NCI-H1417 (cell line): ENCODE measurements around the gene DAAM2.
A peak's percentile ranks its signal among the peaks of the same experiment; 100 is the strongest.

Source experiments
- DNase-seq, 3 experiments: peaks; one replicate each; lab custom pipeline; 2025; lab: John Stamatoyannopoulos, UW

The DAAM2 gene

GRCh38 chr6:39887692-39888450, 95.7 kb downstream of the DAAM2 start:
- no peak for DNase-seq

DNA sequence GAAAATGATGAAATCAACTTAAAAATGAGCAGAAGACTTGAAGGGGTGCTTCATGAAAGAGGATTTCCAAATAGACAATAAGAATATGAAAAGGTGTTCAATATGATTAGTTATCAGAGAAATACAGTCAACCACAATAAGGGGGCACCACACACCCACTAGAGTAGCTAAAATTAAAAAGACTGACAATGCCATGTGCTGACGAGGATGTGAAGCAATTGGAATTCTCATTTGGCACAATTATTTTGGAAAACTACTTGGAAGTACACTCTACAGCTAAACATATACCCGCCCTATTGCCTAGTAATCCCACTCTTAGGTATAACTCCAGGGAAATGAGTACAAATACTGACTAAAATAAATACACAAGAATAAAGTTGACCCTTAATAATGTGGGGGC, 97.1 kb downstream of the DAAM2 start:
- no peak for DNase-seq

DNA sequence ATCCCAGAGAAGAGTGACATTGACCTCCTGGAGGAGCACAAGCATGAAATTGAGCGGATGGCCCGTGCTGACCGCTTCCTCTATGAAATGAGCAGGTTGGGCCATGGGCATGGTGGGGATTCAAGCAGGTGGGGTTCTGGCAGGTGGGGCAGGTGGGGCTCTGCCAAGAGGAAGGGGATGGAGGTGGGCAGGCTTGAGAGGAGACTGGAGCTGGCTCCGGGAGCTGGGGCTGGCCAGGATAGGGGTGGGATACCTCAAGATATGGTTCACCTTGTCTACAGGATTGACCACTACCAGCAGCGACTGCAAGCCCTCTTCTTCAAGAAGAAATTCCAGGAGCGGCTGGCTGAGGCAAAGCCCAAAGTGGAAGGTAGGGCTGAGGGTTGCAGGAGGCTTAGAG, 99.2 kb downstream of the DAAM2 start:
- DNase-seq, result no peak

DNA sequence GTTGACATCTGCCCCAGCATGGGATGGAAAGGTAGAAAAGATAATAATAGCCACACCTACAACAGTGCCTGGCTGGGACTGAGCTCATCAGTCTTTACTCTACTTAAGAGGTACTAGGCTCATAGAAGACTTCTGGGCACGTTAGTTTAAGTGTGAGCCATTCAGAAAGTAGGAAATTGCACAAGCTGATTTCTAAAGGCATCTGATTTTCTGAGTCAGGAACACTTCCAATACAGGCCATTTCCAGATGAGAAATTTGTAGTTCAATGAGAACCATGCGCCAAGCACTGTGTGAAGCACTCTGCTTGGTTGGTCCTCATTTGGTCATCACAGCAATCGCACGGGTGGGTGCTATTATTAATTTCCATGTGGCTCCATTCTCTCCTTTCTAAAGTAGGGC, 99.8 kb downstream of the DAAM2 start:
- no peak for DNase-seq

GRCh38 chr6:39892490-39893129, 100.4 kb downstream of the DAAM2 start:
- peak; percentile 6 to 66 (median 28) for DNase-seq

DNA sequence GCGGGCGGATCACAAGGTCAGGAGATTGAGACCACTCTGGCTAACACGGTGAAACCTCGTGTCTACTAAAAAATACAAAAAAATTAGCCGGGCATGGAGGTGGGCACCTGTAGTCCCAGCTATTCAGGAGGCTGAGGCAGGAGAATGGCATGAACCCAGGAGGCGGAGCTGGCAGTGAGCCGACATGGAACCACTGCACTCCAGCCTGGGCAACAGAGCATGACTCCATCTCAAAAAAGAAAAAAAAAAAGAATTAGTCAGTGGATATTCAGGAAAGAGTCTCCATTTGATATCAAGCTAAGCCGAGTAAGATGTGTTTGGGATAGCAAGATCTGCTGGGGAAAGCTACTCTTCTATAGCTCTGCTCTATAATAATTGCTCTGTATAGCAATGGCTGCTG, 101.1 kb downstream of the DAAM2 start:
- no peak for DNase-seq

- no peak for DNase-seq
These were observed 104.5 kb downstream of the DAAM2 start for GRCh38 chr6:39896701-39897100.

GRCh38 chr6:39897698-39898097, 105.5 kb downstream of the DAAM2 start:
- DNase-seq, result no peak

- no peak for DNase-seq
These were observed 106.4 kb downstream of the DAAM2 start for GRCh38 chr6:39898625-39899024.

GRCh38 chr6:39899554-39900295, 107.5 kb downstream of the DAAM2 start:
- DNase-seq, result no peak

GRCh38 chr6:39901116-39901655, 109.0 kb downstream of the DAAM2 start:
- DNase-seq, result no peak

DNA sequence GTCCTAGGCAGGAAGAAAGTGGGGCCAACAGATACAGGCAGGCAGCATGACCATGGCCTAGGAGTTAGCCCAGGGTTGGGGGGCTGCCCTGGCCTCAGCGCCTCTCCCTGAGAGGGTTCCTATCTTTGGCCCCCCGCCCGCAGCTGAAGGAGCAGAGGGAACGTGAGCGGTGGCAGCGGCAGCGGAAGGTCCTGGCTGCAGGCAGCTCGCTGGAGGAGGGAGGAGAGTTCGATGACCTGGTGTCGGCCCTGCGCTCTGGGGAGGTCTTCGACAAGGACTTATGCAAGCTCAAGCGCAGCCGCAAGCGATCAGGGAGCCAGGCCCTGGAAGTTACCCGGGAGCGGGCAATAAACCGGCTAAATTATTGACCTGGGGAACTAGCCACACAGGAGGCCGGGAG, 109.5 kb downstream of the DAAM2 start:
- DNase-seq, result no peak

- no peak for DNase-seq
These were observed 110.0 kb downstream of the DAAM2 start for GRCh38 chr6:39902136-39902535.

- no peak for DNase-seq
These were observed 110.8 kb downstream of the DAAM2 start for GRCh38 chr6:39902786-39903465.

- DNase-seq, result no peak
These were observed 111.5 kb downstream of the DAAM2 start for GRCh38 chr6:39903656-39904055.

DNA sequence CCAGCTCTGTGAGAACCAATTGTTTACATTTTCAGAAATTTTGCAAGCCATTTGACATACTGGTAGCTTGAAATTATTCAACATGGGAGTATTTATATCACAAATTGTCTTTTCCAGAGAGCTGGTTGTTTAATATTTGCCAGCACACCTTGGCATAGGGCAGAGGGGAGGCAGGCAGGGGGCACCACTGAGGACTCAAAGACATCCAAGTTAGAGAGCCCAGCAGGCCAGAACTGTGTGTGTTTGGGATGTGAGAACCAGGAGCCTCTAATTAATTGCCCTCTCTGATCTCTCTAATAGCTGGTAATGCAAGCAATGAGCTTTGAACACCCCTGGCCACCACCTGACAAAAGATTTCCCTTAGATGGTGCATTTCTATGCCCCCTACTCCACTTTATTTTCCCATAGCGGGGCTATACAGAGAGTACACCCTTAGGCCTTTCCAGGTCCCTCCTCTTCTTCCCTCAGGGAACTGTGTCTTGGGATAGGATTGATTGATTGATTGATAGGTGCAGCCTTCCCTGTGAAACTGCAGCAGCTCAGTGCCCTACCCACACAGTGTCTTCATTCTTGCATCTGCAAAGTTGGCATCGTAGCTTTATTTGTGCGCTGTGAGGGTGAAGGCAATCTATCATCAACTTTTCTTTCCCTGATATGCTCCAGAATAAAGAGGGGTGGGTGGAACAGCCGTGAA, 112.9 kb downstream of the DAAM2 start:
- DNase-seq, result no peak

DNA sequence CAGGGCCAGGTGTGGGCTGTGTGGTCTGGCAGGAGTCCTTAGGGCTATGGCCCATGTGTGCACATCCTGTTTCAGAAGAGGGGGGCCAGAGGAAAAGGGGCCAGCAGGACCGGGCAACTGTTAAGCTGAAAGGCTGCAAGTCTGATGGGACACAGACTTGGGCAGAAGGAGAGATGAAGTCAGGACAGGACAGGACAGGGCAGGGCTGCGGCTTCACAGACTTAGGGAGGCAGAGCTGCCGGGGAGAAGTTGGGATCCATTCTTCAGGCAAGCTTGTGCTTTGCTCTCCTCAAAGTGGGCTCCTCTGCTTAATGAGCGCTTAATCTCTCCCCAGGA, 113.4 kb downstream of the DAAM2 start:
- DNase-seq, result no peak

- DNase-seq, result no peak
These were observed 114.2 kb downstream of the DAAM2 start for GRCh38 chr6:39906318-39906761.

- DNase-seq, result no peak
These were observed 115.8 kb downstream of the DAAM2 start for GRCh38 chr6:39907871-39908575.

GRCh38 chr6:39908838-39909583, 116.8 kb downstream of the DAAM2 start:
- DNase-seq, result no peak
